Tibial nerve (tissue), 4 donors: ENCODE measurements around the gene FSTL4. TPM values are rescaled to one million over a fixed set of nuclear protein-coding genes. Genes with fewer than 3 reads are reported as not detected.
A peak's percentile ranks its signal among the peaks of the same experiment; 100 is the strongest.

Source experiments
- DNase-seq, 2 donors: peaks; one replicate each; pipeline ENCODE4 v3.0.0-alpha.2; 2019; ENCODE audit warnings: low spot score in 2 of 2
- H3K27ac ChIP-seq, 4 donors: fragments of 200-600 bp; sonication (generic) in 3 of 4; one replicate each; pipeline ENCODE4 v1.5.1; 2017 to 2019; ENCODE audit warnings: mild to moderate bottlenecking in 1 of 4
- H3K27me3 ChIP-seq, 2 donors: fragments of 200-600 bp; sonication (generic) in 1 of 2; one replicate each; pipeline versions ENCODE4 v1.5.1 to v1.6.0; 2017 to 2019
- H3K36me3 ChIP-seq, 3 donors: fragments of 200-600 bp; sonication (generic); one replicate each; pipeline ENCODE4 v1.5.1; 2018 to 2019
- H3K4me1 ChIP-seq, 4 donors: fragments of 200-600 bp; sonication (generic) in 3 of 4; one replicate each; pipeline ENCODE4 v1.5.1; 2017 to 2019
- H3K4me3 ChIP-seq, 4 donors: fragments of 200-600 bp; sonication (generic) in 3 of 4; one replicate each; pipeline ENCODE4 v1.5.1; 2017 to 2019; ENCODE audit warnings: mild to moderate bottlenecking in 1 of 4, moderate library complexity in 1 of 4
- H3K9me3 ChIP-seq, 4 donors: fragments of 200-600 bp; sonication (generic) in 3 of 4; one replicate each; pipeline ENCODE4 v1.5.1; 2017 to 2019
- EP300 ChIP-seq, 2 donors: sonication (generic); formaldehyde crosslinking; IDR thresholded peaks; one replicate each; pipeline ENCODE4 v1.6.1; 2017; ENCODE audit warnings: antibody characterized with exemption in 2 of 2, mild to moderate bottlenecking in 1 of 2
- POLR2A ChIP-seq, 2 donors: fragments of 450-650 bp; IDR thresholded peaks; one replicate each; pipeline ENCODE4 v1.6.1; 2017; ENCODE audit warnings: antibody characterized with exemption in 2 of 2, mild to moderate bottlenecking in 2 of 2, moderate library complexity in 2 of 2
- WGBS, 2 donors: methylation state at CpG; one replicate each; pipeline ENCODE4 v1.1.5; 2018; 5-methylcytosine and 5-hydroxymethylcytosine counted together
- total RNA-seq, 4 donors: library from RNA; depleted of rRNA; stranded (reverse); fragments of >200 nt; gene quantifications; one replicate each; pipeline ENCODE4 v1.1.0, GENCODE V29; 2016
- TF ChIP-seq, protein P1 (sequence below), 5 experiments: fragments of 200-600 bp in 3 of 5; fragments of 450-650 bp in 2 of 5; sonication (generic) in 3 of 5; IDR thresholded peaks; one replicate each; pipeline ENCODE4 v1.5.1; 2016 to 2019; ENCODE audit warnings: antibody characterized with exemption in 5 of 5, mild to moderate bottlenecking in 3 of 5, moderate library complexity in 2 of 5

Gene FSTL4
- total RNA-seq, 4 donors from 2014 or later, result 0.22 TPM; not detected in 3

- DNase-seq, result no peak
- Histone ChIP-seq H3K36me3 (no peaks in the 10 kb centered on the region), H3K9me3 (no peaks in the 10 kb centered on the region), H3K27ac (no peak overlapping the region), H3K4me3 (no peak overlapping the region), H3K27me3 (no peaks in the 10 kb centered on the region), H3K4me1 (peaks cover 0 to 8% (median 0%) of the 10 kb centered on the region in 4 donors)
- TF ChIP-seq EP300 (IDR thresholded peaks at IDR 0.05), result no peak
- WGBS, 2 donors, result 39% methylated on average over 2 of the region's 2 CpGs; no CpG with 5 or more reads in 1 of the 2 donors
Measured at GRCh38 chr5:133367984-133368383, 244.4 kb downstream of the FSTL4 start.

DNA sequence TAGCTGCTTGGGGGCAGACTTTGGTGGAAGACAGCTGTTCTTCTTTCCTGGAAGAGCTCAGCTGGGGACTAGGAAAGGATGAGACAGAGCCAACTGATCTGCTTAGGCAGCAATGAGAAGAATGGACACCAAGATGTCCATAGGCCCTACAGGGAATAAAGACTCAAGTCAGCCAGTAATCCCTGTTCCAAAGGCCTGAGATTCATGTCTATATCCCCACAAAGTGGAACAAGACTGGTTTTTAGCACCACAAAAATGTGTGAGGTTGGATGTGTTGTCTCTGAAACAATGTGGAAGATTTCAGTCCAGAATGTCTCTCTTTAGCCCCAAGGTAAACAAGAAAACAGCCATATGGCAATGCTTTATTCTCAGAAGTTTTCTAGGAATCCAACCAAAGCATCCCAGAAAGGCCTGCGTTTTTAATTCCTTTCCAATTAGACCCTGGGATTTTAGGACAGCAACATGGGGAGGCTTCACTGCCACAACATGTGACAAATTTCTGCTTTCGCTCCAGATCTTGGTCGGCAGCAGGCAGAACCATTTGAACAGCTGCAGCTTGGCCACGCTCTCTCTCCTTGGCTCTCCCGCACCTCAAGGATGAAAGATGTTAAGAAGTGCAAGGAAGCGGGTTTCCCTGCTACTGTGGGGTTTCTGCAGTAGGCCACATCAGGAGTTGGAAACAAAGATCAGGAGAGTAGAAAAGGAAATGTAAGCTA, 245.1 kb downstream of the FSTL4 start:
- DNase-seq, result no peak

DNA sequence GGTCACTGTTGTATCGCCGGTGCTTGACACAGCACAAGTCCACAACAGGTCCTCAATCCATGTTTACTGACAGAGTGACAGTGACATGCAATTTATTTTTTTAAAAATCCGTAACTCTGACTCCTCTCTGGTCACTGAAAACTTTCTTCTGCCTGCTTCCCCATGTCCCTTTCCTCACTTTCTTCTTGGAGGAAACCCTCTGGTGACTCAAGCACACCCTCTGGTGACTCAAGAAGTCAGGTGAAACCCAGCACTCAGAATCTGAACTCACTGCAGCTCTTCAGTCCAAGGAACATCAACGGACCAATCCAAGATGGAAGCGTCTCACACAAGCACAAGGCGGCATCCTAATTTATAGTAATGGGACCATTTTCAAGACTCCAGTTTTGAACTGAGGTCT, 245.9 kb downstream of the FSTL4 start:
- H3K27ac ChIP-seq, result no peak overlapping the region
- DNase-seq, result no peak
- no peaks in the 10 kb centered on the region for H3K9me3 ChIP-seq
- H3K4me3 ChIP-seq, result no peak overlapping the region
- TF ChIP-seq, protein P1, sequence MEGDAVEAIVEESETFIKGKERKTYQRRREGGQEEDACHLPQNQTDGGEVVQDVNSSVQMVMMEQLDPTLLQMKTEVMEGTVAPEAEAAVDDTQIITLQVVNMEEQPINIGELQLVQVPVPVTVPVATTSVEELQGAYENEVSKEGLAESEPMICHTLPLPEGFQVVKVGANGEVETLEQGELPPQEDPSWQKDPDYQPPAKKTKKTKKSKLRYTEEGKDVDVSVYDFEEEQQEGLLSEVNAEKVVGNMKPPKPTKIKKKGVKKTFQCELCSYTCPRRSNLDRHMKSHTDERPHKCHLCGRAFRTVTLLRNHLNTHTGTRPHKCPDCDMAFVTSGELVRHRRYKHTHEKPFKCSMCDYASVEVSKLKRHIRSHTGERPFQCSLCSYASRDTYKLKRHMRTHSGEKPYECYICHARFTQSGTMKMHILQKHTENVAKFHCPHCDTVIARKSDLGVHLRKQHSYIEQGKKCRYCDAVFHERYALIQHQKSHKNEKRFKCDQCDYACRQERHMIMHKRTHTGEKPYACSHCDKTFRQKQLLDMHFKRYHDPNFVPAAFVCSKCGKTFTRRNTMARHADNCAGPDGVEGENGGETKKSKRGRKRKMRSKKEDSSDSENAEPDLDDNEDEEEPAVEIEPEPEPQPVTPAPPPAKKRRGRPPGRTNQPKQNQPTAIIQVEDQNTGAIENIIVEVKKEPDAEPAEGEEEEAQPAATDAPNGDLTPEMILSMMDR (IDR thresholded peaks at IDR 0.05), result no peak
- TF ChIP-seq POLR2A (IDR thresholded peaks at IDR 0.05) (no peak), EP300 (IDR thresholded peaks at IDR 0.05) (no peak)
- H3K27me3 ChIP-seq, result no peaks in the 10 kb centered on the region
- no peaks in the 10 kb centered on the region for H3K36me3 ChIP-seq
- H3K4me1 ChIP-seq, result peaks cover 0 to 8% (median 0%) of the 10 kb centered on the region in 4 donors
- WGBS, 2 donors, result 86 to 96% methylated on average over 6 of the region's 6 CpGs

More for the DNA sequence above, 245.1 kb downstream of the FSTL4 start:
- no peak overlapping the region for H3K27ac ChIP-seq
- TF ChIP-seq EP300 (IDR thresholded peaks at IDR 0.05) (no peak), POLR2A (IDR thresholded peaks at IDR 0.05) (no peak)
- TF ChIP-seq, protein P1 (IDR thresholded peaks at IDR 0.05), result no peak
- H3K9me3 ChIP-seq, result no peaks in the 10 kb centered on the region
- no peaks in the 10 kb centered on the region for H3K36me3 ChIP-seq
- no peak overlapping the region for H3K4me3 ChIP-seq
- no peaks in the 10 kb centered on the region for H3K27me3 ChIP-seq
- 70 to 75% methylated on average over 6 of the region's 6 CpGs for WGBS, 2 donors
- H3K4me1 ChIP-seq, result peaks cover 0 to 8% (median 0%) of the 10 kb centered on the region in 4 donors

DNA sequence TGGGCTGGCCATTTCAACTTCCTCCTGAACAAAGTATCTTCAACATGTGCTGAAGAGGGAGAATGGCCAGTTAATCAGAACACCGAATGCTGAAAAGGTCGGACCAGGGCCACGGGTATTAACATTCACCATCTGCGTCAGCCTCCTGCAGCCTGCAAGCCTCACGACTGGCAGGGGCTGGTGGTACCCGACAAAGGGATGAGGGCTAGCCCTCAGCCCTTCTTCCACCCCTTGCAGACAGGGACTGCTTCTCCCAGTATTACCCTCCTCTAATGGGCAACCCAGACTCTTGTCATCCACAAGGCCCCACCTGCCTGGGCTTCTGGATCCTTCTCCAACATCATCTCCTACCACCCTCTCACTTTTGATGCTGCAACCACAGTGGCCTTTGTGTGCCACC, 246.6 kb downstream of the FSTL4 start:
- Histone ChIP-seq H3K36me3 (no peaks in the 10 kb centered on the region), H3K4me1 (peaks cover 0 to 8% (median 0%) of the 10 kb centered on the region in 4 donors), H3K4me3 (no peak overlapping the region), H3K27ac (no peak overlapping the region), H3K9me3 (no peaks in the 10 kb centered on the region), H3K27me3 (no peaks in the 10 kb centered on the region)
- WGBS, 2 donors, result 70 to 77% methylated on average over 6 of the region's 6 CpGs
- no peak for DNase-seq
- TF ChIP-seq POLR2A (IDR thresholded peaks at IDR 0.05) (no peak), EP300 (IDR thresholded peaks at IDR 0.05) (no peak)
- TF ChIP-seq, protein P1 (IDR thresholded peaks at IDR 0.05), result no peak

DNA sequence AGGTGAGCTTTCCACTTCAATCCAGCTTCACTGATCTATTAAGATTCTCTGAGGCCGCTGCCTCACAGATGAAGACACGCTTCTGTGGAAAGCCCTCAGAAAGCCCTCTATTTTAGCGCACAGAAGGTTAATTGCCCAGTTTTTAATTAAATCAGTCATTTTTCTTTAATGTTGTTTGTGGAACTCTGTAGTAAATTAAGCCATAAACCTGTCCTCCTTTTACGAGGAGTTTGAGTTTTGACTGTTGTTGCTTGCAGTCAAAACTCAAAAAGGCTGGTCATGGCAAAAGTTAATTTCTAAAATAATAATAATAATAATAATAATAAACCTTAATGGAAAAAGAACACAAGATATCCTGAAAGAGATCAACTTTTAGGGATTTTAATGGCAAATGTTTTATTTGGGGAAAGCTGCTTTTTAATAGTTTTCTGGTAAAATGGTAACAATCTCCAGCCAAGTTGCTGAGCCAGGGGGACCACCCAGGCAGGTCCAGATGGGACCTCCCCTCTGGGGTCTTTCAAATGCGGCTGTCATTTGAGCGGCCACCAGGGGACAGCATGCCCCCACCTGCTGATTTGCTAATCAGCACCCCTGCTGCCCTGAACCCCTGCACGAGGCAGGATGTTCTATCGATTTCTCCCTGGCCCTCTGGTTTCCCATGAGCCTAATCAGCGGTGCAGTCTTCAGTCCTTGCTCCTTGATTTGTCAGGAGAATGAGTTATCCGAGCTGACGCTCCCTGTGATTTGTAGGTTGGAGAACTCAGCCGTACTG, 247.2 kb downstream of the FSTL4 start:
- no peak for TF ChIP-seq POLR2A (IDR thresholded peaks at IDR 0.05)
- TF ChIP-seq, protein P1 (IDR thresholded peaks at IDR 0.05), result peak in 1 of 5 experiments; percentile 6
- Histone ChIP-seq H3K9me3 (no peaks in the 10 kb centered on the region), H3K27me3 (no peaks in the 10 kb centered on the region), H3K27ac (no peak overlapping the region), H3K4me3 (no peak overlapping the region), H3K4me1 (peaks cover 0 to 2% (median 0%) of the 10 kb centered on the region in 4 donors), H3K36me3 (no peaks in the 10 kb centered on the region)
- no peak for DNase-seq
- 49 to 50% methylated on average over 12 of the region's 12 CpGs for WGBS, 2 donors
